ENCODE measurements around the gene LPO. TPM values are rescaled to one million over a fixed set of nuclear protein-coding genes. Genes with fewer than 3 reads are reported as not detected.

LPO gene
- total RNA-seq, 1 experiment from 2014 or later, result not detected

DNA sequence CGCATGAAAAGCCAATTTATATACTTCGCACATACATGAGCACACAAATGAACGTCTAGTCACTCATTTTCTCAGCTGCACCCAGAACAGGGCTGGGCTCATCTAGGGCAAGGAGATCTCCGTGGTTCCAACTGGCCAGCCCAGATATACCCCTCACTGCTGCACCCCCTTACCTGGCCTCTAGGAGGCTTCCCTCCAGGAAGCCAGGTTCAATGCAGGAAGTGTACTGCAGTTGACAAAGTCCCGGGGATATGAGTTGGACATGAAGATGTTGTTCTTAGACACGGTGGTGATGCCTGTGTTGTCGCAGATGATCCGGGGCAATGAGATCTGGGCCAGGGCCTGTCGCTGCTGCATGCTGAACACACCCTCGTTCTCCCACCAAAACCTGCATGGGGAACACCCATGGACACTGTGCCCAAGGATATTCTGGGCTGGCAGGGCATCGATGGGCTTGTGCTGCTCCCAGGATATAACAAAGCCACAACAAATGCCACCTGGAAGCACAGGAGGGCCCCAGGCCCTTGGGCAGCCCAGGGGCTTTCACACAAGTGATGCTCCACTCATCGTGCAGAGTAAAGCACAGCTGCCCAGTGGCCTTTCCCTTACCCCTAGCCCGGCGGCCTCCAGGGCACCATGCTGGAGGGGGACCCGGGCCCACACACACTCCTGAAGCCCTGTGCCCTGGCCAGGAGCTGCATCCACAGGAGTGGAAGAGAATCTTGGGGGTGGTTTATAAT lies 32.3 kb downstream of the LPO start:
- Histone ChIP-seq H3F3A (ENCODE audit: low read length, unreplicated experiment) (no peaks in the 10 kb centered on the region), H3K36me3 (ENCODE audit: low read depth, low read length) (no peaks in the 10 kb centered on the region), H3K79me2 (ENCODE audit: low read length) (no peaks in the 10 kb centered on the region), H4K20me1 (ENCODE audit: low read length) (no peaks in the 10 kb centered on the region), H3K4me3 (ENCODE audit: low read length) (no peak overlapping the region), H3K27me3 (ENCODE audit: low read length) (peaks cover 41% of the 10 kb centered on the region), H3K27ac (ENCODE audit: low read length) (no peak overlapping the region), H3K4me1 (ENCODE audit: insufficient read depth, low read length) (no peaks in the 10 kb centered on the region), H2AFZ (ENCODE audit: low read length) (no peak overlapping the region), H3K4me2 (ENCODE audit: low read length) (no peak overlapping the region), H3K9ac (ENCODE audit: low read length) (no peak overlapping the region), H3K9me3 (ENCODE audit: low read length) (no peaks in the 10 kb centered on the region), H3K9me2 (replicated peaks; ENCODE audit: low read length) (no peaks in the 10 kb centered on the region)
- intact Hi-C loops (cut with micrococcal nuclease), result no loop called here
- ChIA-PET CTCF (no interaction called here), POLR2A (ENCODE audit: unreplicated experiment) (no interaction called here)
- BruUV-seq (replicated peaks), result no TSS peak
- TF ChIP-seq, protein P1, sequence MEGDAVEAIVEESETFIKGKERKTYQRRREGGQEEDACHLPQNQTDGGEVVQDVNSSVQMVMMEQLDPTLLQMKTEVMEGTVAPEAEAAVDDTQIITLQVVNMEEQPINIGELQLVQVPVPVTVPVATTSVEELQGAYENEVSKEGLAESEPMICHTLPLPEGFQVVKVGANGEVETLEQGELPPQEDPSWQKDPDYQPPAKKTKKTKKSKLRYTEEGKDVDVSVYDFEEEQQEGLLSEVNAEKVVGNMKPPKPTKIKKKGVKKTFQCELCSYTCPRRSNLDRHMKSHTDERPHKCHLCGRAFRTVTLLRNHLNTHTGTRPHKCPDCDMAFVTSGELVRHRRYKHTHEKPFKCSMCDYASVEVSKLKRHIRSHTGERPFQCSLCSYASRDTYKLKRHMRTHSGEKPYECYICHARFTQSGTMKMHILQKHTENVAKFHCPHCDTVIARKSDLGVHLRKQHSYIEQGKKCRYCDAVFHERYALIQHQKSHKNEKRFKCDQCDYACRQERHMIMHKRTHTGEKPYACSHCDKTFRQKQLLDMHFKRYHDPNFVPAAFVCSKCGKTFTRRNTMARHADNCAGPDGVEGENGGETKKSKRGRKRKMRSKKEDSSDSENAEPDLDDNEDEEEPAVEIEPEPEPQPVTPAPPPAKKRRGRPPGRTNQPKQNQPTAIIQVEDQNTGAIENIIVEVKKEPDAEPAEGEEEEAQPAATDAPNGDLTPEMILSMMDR (conservative IDR thresholded peaks at IDR 0.05; ENCODE audit: low read depth, low read length), result peak; percentile 64
- TF ChIP-seq EZH2 (IDR thresholded peaks at IDR 0.05; ENCODE audit: low read length, unreplicated experiment), result no peak
- ATAC-seq (peak; percentile 68), DNase-seq (peak; percentile 31)

DNA sequence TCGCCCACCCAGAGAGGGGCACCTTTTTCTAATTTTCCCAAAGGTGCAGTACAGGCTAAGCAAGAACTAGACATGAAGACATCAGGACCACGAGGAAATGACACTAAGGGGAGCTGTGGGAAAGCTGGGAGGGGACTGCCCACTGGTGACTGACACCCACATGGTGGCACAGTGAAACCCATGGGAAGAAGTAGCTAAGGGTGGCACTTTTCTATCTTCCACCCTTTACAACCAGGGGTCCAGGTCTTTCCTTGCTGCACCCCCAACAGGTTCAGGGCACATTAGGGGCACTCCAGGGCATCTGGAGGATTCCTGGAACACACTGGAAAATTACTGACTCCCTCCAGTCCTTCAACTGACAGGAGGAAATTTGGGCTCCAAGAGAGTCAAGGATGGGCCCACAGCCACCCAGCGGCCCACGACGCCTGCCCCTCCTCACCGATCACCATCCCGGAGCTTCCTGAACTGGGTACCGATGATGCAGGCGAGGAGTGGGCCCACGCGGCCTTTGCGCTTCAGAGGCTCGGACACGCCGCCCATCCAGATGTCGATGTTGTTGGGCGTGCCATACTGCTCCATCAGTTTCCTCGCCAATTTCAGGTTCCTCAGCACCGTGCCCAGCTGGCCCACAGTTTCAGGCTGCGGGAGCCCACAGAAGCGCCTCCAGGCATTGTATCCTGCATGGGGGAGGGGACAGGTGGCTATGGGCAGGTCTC lies 33.0 kb downstream of the LPO start:
- H3K9ac ChIP-seq (ENCODE audit: low read length), result no peak overlapping the region
- H3F3A ChIP-seq (ENCODE audit: low read length, unreplicated experiment), result no peaks in the 10 kb centered on the region
- H3K27ac ChIP-seq (ENCODE audit: low read length), result no peak overlapping the region
- POLR2A ChIA-PET (ENCODE audit: unreplicated experiment), result no interaction called here
- no peak for TF ChIP-seq EZH2 (IDR thresholded peaks at IDR 0.05; ENCODE audit: low read length, unreplicated experiment)
- TF ChIP-seq, protein P1 (conservative IDR thresholded peaks at IDR 0.05; ENCODE audit: low read depth, low read length), result no peak
- no peak for TF ChIP-seq EZH2phosphoT487 (IDR thresholded peaks at IDR 0.05; ENCODE audit: borderline replicate concordance, low read length)
- no peak overlapping the region for H3K4me2 ChIP-seq (ENCODE audit: low read length)
- CTCF ChIA-PET, result no interaction called here
- no peaks in the 10 kb centered on the region for H4K20me1 ChIP-seq (ENCODE audit: low read length)
- no peaks in the 10 kb centered on the region for H3K79me2 ChIP-seq (ENCODE audit: low read length)
- no peaks in the 10 kb centered on the region for H3K36me3 ChIP-seq (ENCODE audit: low read depth, low read length)
- H3K4me1 ChIP-seq (ENCODE audit: insufficient read depth, low read length), result no peaks in the 10 kb centered on the region
- BruUV-seq (replicated peaks), result no TSS peak
- H3K4me3 ChIP-seq (ENCODE audit: low read length), result no peak overlapping the region
- H2AFZ ChIP-seq (ENCODE audit: low read length), result no peak overlapping the region
- intact Hi-C loops (cut with micrococcal nuclease), result no loop called here
- DNase-seq (no peak), ATAC-seq (no peak)
- peaks cover 40% of the 10 kb centered on the region for H3K27me3 ChIP-seq (ENCODE audit: low read length)
- no peaks in the 10 kb centered on the region for H3K9me2 ChIP-seq (replicated peaks; ENCODE audit: low read length)
- no peaks in the 10 kb centered on the region for H3K9me3 ChIP-seq (ENCODE audit: low read length)

Measured in PC-3 (cell line).